Esophagus muscularis mucosa (tissue), 4 donors: ENCODE measurements around the gene CACNA1G.

ENCODE experiments used
- EP300 ChIP-seq: sonication (generic); formaldehyde crosslinking; IDR thresholded peaks from one replicate; pipeline ENCODE4 v1.6.1; 2017; ENCODE audit warnings: antibody characterized with exemption
- POLR2A ChIP-seq: fragments of 450-650 bp; IDR thresholded peaks from one replicate; pipeline ENCODE4 v1.6.1; 2017; ENCODE audit warnings: antibody characterized with exemption, moderate library complexity, mild to moderate bottlenecking, low read depth
- TF ChIP-seq, protein P1 (sequence below), 3 experiments: fragments of 200-600 bp in 2 of 3; fragments of 450-650 bp in 1 of 3; sonication (generic) in 2 of 3; IDR thresholded peaks; one replicate each; pipeline ENCODE4 v1.5.1; 2017 to 2019; ENCODE audit warnings: antibody characterized with exemption in 3 of 3, mild to moderate bottlenecking in 2 of 3, moderate library complexity in 1 of 3

DNA sequence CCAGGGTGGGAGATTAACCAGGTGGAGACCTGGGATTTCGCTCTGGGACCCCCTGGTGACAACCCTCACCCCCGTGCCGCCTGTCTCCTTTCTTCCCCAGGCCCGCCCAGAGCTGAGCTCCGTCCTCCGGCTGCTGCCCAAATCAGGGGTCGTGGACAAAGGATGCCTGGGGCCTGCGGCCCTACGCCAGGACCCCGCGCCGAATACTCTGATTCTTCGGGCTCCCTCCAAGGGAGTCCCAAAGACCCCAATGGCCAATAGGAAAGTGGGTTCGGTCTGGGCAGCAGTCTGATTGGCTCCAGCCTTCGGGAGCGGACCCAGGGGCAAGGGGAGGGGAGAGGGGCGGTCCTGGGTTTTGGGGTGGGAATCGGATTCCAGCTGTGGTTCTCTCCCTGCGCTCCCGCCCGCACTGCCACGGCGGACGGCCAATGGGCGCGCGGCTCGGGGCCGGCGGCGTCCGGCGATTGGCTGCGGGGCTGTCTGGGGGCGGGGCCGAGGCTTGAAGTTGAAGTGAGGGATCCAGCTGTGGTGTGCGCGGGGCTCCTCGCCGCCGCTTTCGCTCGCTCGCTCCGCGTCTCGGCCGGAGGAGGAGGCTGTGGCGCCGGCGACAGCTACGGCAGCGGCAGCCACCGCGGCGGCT lies at the start of gene CACNA1G:
- TF ChIP-seq, protein P1, sequence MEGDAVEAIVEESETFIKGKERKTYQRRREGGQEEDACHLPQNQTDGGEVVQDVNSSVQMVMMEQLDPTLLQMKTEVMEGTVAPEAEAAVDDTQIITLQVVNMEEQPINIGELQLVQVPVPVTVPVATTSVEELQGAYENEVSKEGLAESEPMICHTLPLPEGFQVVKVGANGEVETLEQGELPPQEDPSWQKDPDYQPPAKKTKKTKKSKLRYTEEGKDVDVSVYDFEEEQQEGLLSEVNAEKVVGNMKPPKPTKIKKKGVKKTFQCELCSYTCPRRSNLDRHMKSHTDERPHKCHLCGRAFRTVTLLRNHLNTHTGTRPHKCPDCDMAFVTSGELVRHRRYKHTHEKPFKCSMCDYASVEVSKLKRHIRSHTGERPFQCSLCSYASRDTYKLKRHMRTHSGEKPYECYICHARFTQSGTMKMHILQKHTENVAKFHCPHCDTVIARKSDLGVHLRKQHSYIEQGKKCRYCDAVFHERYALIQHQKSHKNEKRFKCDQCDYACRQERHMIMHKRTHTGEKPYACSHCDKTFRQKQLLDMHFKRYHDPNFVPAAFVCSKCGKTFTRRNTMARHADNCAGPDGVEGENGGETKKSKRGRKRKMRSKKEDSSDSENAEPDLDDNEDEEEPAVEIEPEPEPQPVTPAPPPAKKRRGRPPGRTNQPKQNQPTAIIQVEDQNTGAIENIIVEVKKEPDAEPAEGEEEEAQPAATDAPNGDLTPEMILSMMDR (IDR thresholded peaks at IDR 0.05) = no peak
- TF ChIP-seq POLR2A (no peak), EP300 (no peak)
